ENCODE data around the gene C1orf159.

The C1orf159 gene

GRCh38 chr1:1124786-1125642 lies 9.1 kb upstream of the C1orf159 start:
- no peaks in the 10 kb centered on the region for H3K9me3 ChIP-seq (ENCODE audit: control insufficient read depth, low read length)
- no peak overlapping the region for H3K4me2 ChIP-seq (ENCODE audit: low read length)
- H3K4me1 ChIP-seq: no peaks in the 10 kb centered on the region
- no peak overlapping the region for H2AFZ ChIP-seq
- no peaks in the 10 kb centered on the region for H3K36me3 ChIP-seq (ENCODE audit: control insufficient read depth, insufficient read depth, low read length)
- H3K79me2 ChIP-seq: no peaks in the 10 kb centered on the region
- H3K27ac ChIP-seq: no peak overlapping the region
- no peak for TF ChIP-seq CTCF (IDR thresholded peaks at IDR 0.05)
- H3K9ac ChIP-seq: no peak overlapping the region
- H3K4me3 ChIP-seq (ENCODE audit: low read depth, low read length): no peak overlapping the region
- H3K27me3 ChIP-seq (ENCODE audit: control insufficient read depth, insufficient read depth, low read length): no peaks in the 10 kb centered on the region

- H3K79me2 ChIP-seq: no peaks in the 10 kb centered on the region
- H3K4me2 ChIP-seq (ENCODE audit: low read length): no peak overlapping the region
- no peaks in the 10 kb centered on the region for H3K27me3 ChIP-seq (ENCODE audit: control insufficient read depth, insufficient read depth, low read length)
- H3K36me3 ChIP-seq (ENCODE audit: control insufficient read depth, insufficient read depth, low read length): no peaks in the 10 kb centered on the region
- no peak overlapping the region for H3K9ac ChIP-seq
- no peak overlapping the region for H3K27ac ChIP-seq
- H3K4me3 ChIP-seq (ENCODE audit: low read depth, low read length): no peak overlapping the region
- no peak overlapping the region for H2AFZ ChIP-seq
- no peaks in the 10 kb centered on the region for H3K4me1 ChIP-seq
- TF ChIP-seq CTCF (IDR thresholded peaks at IDR 0.05): no peak
- no peaks in the 10 kb centered on the region for H3K9me3 ChIP-seq (ENCODE audit: control insufficient read depth, low read length)
These were observed 8.6 kb upstream of the C1orf159 start for GRCh38 chr1:1124508-1124785.

GRCh38 chr1:1123581-1124507 lies 8.0 kb upstream of the C1orf159 start:
- Histone ChIP-seq H2AFZ (no peak overlapping the region), H3K9ac (no peak overlapping the region), H3K79me2 (no peaks in the 10 kb centered on the region), H3K4me2 (ENCODE audit: low read length) (no peak overlapping the region), H3K27ac (no peak overlapping the region), H3K4me3 (ENCODE audit: low read depth, low read length) (no peak overlapping the region), H3K27me3 (ENCODE audit: control insufficient read depth, insufficient read depth, low read length) (no peaks in the 10 kb centered on the region), H3K36me3 (ENCODE audit: control insufficient read depth, insufficient read depth, low read length) (no peaks in the 10 kb centered on the region), H3K4me1 (no peaks in the 10 kb centered on the region), H3K9me3 (ENCODE audit: control insufficient read depth, low read length) (no peaks in the 10 kb centered on the region)
- TF ChIP-seq CTCF (IDR thresholded peaks at IDR 0.05): no peak

- Histone ChIP-seq H3K9ac (no peak overlapping the region), H3K27me3 (ENCODE audit: control insufficient read depth, insufficient read depth, low read length) (no peaks in the 10 kb centered on the region), H3K79me2 (no peaks in the 10 kb centered on the region), H3K36me3 (ENCODE audit: control insufficient read depth, insufficient read depth, low read length) (no peaks in the 10 kb centered on the region), H2AFZ (no peak overlapping the region), H3K4me2 (ENCODE audit: low read length) (no peak overlapping the region), H3K27ac (no peak overlapping the region), H3K4me1 (no peaks in the 10 kb centered on the region), H3K9me3 (ENCODE audit: control insufficient read depth, low read length) (no peaks in the 10 kb centered on the region), H3K4me3 (ENCODE audit: low read depth, low read length) (no peak overlapping the region)
- no peak for TF ChIP-seq CTCF (IDR thresholded peaks at IDR 0.05)
These were observed 7.1 kb upstream of the C1orf159 start for GRCh38 chr1:1122981-1123480.

All from parathyroid adenoma (tissue), 2 donors.